HEK293 (cell line): Measurements from ENCODE around the gene LRRC8B.

Experiments
- AEBP2 ChIP-seq: fragments of 450-650 bp; formaldehyde crosslinking; IDR thresholded peaks from 2 replicates; pipeline ENCODE4 v1.5.1; 2016; ENCODE audit warnings: missing biosample characterization, missing genetic modification characterization, borderline replicate concordance
- MZF1 ChIP-seq: fragments of 450-650 bp; formaldehyde crosslinking; IDR thresholded peaks from 2 replicates; pipeline ENCODE4 v1.5.1; 2017; ENCODE audit warnings: missing biosample characterization, missing genetic modification characterization, borderline replicate concordance
- YY1 ChIP-seq: fragments of 450-650 bp; formaldehyde crosslinking; IDR thresholded peaks from 2 replicates; pipeline ENCODE4 v1.5.1; 2018; ENCODE audit warnings: missing biosample characterization, missing genetic modification characterization
- ZBTB7A ChIP-seq: fragments of 450-650 bp; formaldehyde crosslinking; IDR thresholded peaks from 2 replicates; pipeline ENCODE4 v1.5.1; 2016; ENCODE audit warnings: low read depth, missing biosample characterization, missing genetic modification characterization
- ZNF2 ChIP-seq: fragments of 450-650 bp; formaldehyde crosslinking; IDR thresholded peaks from 2 replicates; pipeline ENCODE4 v1.5.1; 2016; ENCODE audit warnings: missing biosample characterization, missing genetic modification characterization
- ZNF274 ChIP-seq, 2 experiments: fragments of 200-500 bp in 1 of 2; fragments of 450-650 bp in 1 of 2; sonication (Bioruptor generic) in 1 of 2; formaldehyde crosslinking in 1 of 2; IDR thresholded peaks; 2 replicates each; pipeline versions ENCODE4 v1.5.1 to v1.6.1; 2014 to 2016; ENCODE audit warnings: borderline replicate concordance in 1 of 2, inconsistent platforms in 1 of 2, low read length in 1 of 2, missing biosample characterization in 1 of 2, missing genetic modification characterization in 1 of 2
- ZNF423 ChIP-seq: fragments of 450-650 bp; formaldehyde crosslinking; IDR thresholded peaks from 2 replicates; pipeline ENCODE4 v1.5.1; 2016; ENCODE audit warnings: missing biosample characterization, missing genetic modification characterization
- ZNF660 ChIP-seq: fragments of 450-650 bp; IDR thresholded peaks from 2 replicates; pipeline ENCODE4 v1.5.1; 2018; ENCODE audit warnings: missing biosample characterization, mild to moderate bottlenecking, missing genetic modification characterization
- ZNF677 ChIP-seq: fragments of 450-650 bp; IDR thresholded peaks from 2 replicates; pipeline ENCODE4 v1.5.0; 2018; ENCODE audit warnings: missing biosample characterization, mild to moderate bottlenecking, missing genetic modification characterization, moderate library complexity
- TF ChIP-seq, protein P1 (sequence below): fragments of 450-650 bp; formaldehyde crosslinking; IDR thresholded peaks from 2 replicates; pipeline ENCODE4 v1.5.1; 2016; ENCODE audit warnings: missing biosample characterization, missing genetic modification characterization
- TF ChIP-seq, protein P2 (sequence below): fragments of 450-650 bp; formaldehyde crosslinking; IDR thresholded peaks from 2 replicates; pipeline ENCODE4 v1.5.1; 2016; ENCODE audit warnings: missing biosample characterization, missing genetic modification characterization
- TF ChIP-seq, protein P3 (sequence below): fragments of 450-650 bp; formaldehyde crosslinking; IDR thresholded peaks from 2 replicates; pipeline ENCODE4 v1.5.1; 2016; ENCODE audit warnings: missing biosample characterization, missing genetic modification characterization, borderline replicate concordance
- TF ChIP-seq, protein P4 (sequence below): fragments of 450-650 bp; formaldehyde crosslinking; IDR thresholded peaks from 2 replicates; pipeline ENCODE4 v1.5.1; 2016; ENCODE audit warnings: missing biosample characterization, missing genetic modification characterization
- TF ChIP-seq, protein P5 (sequence below): fragments of 450-650 bp; formaldehyde crosslinking; IDR thresholded peaks from 2 replicates; pipeline ENCODE4 v1.5.1; 2016; ENCODE audit warnings: missing biosample characterization, missing genetic modification characterization

GRCh38 chr1:89598450-89599331, 74.1 kb downstream of the LRRC8B start:
- TF ChIP-seq, protein P1, sequence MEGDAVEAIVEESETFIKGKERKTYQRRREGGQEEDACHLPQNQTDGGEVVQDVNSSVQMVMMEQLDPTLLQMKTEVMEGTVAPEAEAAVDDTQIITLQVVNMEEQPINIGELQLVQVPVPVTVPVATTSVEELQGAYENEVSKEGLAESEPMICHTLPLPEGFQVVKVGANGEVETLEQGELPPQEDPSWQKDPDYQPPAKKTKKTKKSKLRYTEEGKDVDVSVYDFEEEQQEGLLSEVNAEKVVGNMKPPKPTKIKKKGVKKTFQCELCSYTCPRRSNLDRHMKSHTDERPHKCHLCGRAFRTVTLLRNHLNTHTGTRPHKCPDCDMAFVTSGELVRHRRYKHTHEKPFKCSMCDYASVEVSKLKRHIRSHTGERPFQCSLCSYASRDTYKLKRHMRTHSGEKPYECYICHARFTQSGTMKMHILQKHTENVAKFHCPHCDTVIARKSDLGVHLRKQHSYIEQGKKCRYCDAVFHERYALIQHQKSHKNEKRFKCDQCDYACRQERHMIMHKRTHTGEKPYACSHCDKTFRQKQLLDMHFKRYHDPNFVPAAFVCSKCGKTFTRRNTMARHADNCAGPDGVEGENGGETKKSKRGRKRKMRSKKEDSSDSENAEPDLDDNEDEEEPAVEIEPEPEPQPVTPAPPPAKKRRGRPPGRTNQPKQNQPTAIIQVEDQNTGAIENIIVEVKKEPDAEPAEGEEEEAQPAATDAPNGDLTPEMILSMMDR (tag by site-specific recombination): no peak
- no peak for TF ChIP-seq YY1 (tag by site-specific recombination)
- TF ChIP-seq, protein P2, sequence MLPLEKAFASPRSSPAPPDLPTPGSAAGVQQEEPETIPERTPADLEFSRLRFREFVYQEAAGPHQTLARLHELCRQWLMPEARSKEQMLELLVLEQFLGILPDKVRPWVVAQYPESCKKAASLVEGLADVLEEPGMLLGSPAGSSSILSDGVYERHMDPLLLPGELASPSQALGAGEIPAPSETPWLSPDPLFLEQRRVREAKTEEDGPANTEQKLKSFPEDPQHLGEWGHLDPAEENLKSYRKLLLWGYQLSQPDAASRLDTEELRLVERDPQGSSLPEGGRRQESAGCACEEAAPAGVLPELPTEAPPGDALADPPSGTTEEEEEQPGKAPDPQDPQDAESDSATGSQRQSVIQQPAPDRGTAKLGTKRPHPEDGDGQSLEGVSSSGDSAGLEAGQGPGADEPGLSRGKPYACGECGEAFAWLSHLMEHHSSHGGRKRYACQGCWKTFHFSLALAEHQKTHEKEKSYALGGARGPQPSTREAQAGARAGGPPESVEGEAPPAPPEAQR (tag by site-specific recombination): no peak
- TF ChIP-seq ZNF423: no peak
- no peak for TF ChIP-seq MZF1 (tag by site-specific recombination)
- TF ChIP-seq, protein P3, sequence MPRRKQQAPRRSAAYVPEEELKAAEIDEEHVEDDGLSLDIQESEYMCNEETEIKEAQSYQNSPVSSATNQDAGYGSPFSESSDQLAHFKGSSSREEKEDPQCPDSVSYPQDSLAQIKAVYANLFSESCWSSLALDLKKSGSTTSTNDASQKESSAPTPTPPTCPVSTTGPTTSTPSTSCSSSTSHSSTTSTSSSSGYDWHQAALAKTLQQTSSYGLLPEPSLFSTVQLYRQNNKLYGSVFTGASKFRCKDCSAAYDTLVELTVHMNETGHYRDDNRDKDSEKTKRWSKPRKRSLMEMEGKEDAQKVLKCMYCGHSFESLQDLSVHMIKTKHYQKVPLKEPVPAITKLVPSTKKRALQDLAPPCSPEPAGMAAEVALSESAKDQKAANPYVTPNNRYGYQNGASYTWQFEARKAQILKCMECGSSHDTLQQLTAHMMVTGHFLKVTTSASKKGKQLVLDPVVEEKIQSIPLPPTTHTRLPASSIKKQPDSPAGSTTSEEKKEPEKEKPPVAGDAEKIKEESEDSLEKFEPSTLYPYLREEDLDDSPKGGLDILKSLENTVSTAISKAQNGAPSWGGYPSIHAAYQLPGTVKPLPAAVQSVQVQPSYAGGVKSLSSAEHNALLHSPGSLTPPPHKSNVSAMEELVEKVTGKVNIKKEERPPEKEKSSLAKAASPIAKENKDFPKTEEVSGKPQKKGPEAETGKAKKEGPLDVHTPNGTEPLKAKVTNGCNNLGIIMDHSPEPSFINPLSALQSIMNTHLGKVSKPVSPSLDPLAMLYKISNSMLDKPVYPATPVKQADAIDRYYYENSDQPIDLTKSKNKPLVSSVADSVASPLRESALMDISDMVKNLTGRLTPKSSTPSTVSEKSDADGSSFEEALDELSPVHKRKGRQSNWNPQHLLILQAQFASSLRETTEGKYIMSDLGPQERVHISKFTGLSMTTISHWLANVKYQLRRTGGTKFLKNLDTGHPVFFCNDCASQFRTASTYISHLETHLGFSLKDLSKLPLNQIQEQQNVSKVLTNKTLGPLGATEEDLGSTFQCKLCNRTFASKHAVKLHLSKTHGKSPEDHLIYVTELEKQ (tag by site-specific recombination): no peak
- no peak for TF ChIP-seq ZNF274 (IDR thresholded peaks at IDR 0.05; ENCODE audit: low read length)
- TF ChIP-seq ZNF274 (tag by site-specific recombination; IDR thresholded peaks at IDR 0.05; ENCODE audit: borderline replicate concordance): no peak
- TF ChIP-seq ZBTB7A (tag by site-specific recombination): no peak
- no peak for TF ChIP-seq ZNF677 (tag by site-specific recombination)
- no peak for TF ChIP-seq ZNF660
- TF ChIP-seq, protein P4, sequence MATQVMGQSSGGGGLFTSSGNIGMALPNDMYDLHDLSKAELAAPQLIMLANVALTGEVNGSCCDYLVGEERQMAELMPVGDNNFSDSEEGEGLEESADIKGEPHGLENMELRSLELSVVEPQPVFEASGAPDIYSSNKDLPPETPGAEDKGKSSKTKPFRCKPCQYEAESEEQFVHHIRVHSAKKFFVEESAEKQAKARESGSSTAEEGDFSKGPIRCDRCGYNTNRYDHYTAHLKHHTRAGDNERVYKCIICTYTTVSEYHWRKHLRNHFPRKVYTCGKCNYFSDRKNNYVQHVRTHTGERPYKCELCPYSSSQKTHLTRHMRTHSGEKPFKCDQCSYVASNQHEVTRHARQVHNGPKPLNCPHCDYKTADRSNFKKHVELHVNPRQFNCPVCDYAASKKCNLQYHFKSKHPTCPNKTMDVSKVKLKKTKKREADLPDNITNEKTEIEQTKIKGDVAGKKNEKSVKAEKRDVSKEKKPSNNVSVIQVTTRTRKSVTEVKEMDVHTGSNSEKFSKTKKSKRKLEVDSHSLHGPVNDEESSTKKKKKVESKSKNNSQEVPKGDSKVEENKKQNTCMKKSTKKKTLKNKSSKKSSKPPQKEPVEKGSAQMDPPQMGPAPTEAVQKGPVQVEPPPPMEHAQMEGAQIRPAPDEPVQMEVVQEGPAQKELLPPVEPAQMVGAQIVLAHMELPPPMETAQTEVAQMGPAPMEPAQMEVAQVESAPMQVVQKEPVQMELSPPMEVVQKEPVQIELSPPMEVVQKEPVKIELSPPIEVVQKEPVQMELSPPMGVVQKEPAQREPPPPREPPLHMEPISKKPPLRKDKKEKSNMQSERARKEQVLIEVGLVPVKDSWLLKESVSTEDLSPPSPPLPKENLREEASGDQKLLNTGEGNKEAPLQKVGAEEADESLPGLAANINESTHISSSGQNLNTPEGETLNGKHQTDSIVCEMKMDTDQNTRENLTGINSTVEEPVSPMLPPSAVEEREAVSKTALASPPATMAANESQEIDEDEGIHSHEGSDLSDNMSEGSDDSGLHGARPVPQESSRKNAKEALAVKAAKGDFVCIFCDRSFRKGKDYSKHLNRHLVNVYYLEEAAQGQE (tag by site-specific recombination): no peak
- TF ChIP-seq, protein P5, sequence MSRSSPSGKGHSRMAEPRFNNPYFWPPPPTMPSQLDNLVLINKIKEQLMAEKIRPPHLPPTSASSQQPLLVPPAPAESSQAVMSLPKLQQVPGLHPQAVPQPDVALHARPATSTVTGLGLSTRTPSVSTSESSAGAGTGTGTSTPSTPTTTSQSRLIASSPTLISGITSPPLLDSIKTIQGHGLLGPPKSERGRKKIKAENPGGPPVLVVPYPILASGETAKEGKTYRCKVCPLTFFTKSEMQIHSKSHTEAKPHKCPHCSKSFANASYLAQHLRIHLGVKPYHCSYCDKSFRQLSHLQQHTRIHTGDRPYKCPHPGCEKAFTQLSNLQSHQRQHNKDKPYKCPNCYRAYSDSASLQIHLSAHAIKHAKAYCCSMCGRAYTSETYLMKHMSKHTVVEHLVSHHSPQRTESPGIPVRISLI: no peak
- TF ChIP-seq AEBP2: no peak
- no peak for TF ChIP-seq ZNF2 (tag by site-specific recombination)
